ENCODE results near the gene REEP1. TPM values are rescaled to one million over a fixed set of nuclear protein-coding genes. Genes with fewer than 3 reads are reported as not detected.

Gene REEP1
- total RNA-seq, 1 experiment from 2014 or later: 5.9 TPM

DNA sequence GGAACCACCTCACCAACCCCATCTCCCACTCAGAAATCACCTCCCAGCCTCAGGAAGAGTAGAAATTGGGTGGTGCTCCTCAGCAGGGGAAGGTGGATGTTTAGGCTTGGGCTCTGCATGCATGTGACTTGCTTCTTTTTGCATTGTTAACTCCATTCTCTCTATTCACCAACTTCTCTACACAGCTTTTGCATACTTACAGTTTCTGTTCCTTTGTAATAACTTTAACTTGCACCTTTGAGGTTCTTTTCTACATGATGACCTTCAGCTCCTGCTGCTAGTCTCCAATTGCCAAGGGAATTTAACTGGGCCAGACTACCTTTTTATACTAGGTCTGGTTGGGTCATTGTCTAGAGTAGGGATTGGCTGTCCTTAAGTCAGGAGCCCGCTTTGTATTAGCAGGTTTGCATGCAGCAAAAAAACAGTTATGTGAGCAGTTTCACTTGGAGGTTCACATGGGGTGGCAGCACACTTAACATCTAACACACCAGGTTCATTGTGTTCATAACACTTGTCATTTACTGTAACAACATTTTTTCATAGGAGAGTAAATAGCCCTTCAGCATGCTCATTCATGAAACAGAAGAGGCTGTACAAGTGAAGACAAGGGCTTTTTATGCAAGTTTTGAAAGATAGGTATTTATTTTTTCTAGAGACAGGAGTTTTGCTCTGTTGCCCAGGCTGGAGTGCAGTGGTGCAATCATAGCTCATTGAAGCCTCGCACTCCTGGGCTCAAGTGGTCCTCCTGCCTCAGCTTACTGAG is 126.2 kb downstream of the REEP1 start:
- ATAC-seq: no peak
- no peaks in the 10 kb centered on the region for H4K20me1 ChIP-seq (ENCODE audit: insufficient read depth)
- TSS peak; percentile 2 for BruUV-seq (replicated peaks)
- intact Hi-C loops (cut with micrococcal nuclease): no loop called here
- no peaks in the 10 kb centered on the region for H3K9me2 ChIP-seq (ENCODE audit: insufficient read depth)
- H2AFZ ChIP-seq (ENCODE audit: low read depth, low read length, poor library complexity, severe bottlenecking): no peak overlapping the region
- H3K9me3 ChIP-seq (ENCODE audit: control insufficient read depth in 1 of 2, insufficient read depth in 1 of 2, low read depth in 1 of 2, low read length in 2 of 2): no peaks in the 10 kb centered on the region
- H3K36me3 ChIP-seq (ENCODE audit: control insufficient read depth in 1 of 2, insufficient read depth in 2 of 2, low read length in 2 of 2): peaks cover 56 to 61% of the 10 kb centered on the region in 2 experiments
- no peak for TF ChIP-seq SIN3A (IDR thresholded peaks at IDR 0.05; ENCODE audit: low read depth)
- TF ChIP-seq, protein P1, sequence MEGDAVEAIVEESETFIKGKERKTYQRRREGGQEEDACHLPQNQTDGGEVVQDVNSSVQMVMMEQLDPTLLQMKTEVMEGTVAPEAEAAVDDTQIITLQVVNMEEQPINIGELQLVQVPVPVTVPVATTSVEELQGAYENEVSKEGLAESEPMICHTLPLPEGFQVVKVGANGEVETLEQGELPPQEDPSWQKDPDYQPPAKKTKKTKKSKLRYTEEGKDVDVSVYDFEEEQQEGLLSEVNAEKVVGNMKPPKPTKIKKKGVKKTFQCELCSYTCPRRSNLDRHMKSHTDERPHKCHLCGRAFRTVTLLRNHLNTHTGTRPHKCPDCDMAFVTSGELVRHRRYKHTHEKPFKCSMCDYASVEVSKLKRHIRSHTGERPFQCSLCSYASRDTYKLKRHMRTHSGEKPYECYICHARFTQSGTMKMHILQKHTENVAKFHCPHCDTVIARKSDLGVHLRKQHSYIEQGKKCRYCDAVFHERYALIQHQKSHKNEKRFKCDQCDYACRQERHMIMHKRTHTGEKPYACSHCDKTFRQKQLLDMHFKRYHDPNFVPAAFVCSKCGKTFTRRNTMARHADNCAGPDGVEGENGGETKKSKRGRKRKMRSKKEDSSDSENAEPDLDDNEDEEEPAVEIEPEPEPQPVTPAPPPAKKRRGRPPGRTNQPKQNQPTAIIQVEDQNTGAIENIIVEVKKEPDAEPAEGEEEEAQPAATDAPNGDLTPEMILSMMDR (IDR thresholded peaks at IDR 0.05 in 2 of 3, conservative IDR thresholded peaks at IDR 0.05 in 1 of 3; ENCODE audit: borderline replicate concordance in 1 of 3, insufficient read depth in 1 of 3, low read depth in 2 of 3, low read length in 2 of 3): no peak
- TF ChIP-seq, protein P2, sequence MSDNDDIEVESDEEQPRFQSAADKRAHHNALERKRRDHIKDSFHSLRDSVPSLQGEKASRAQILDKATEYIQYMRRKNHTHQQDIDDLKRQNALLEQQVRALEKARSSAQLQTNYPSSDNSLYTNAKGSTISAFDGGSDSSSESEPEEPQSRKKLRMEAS (IDR thresholded peaks at IDR 0.05): no peak
- TF ChIP-seq SRF (IDR thresholded peaks at IDR 0.05; ENCODE audit: low read depth): no peak
- no peak for TF ChIP-seq EZH2phosphoT487 (IDR thresholded peaks at IDR 0.05; ENCODE audit: borderline replicate concordance)
- TF ChIP-seq ATF3 (IDR thresholded peaks at IDR 0.05): no peak
- no peak for TF ChIP-seq EGR1 (IDR thresholded peaks at IDR 0.05; ENCODE audit: low read depth)
- TF ChIP-seq ELF1 (IDR thresholded peaks at IDR 0.05; ENCODE audit: borderline replicate concordance, low read depth): no peak
- no peak for TF ChIP-seq JUND (IDR thresholded peaks at IDR 0.05)
- TF ChIP-seq ZFX (IDR thresholded peaks at IDR 0.05): no peak
- no peak for TF ChIP-seq POLR2AphosphoS5 (IDR thresholded peaks at IDR 0.05; ENCODE audit: low read depth, low read length)
- no peak for DNase-seq (ENCODE audit: low read depth, low spot score)
- no peak overlapping the region for H3K9ac ChIP-seq (ENCODE audit: low read length)
- POLR2A ChIA-PET: no interaction called here
- CTCF ChIA-PET: no interaction called here
- H3K27ac ChIP-seq (ENCODE audit: low read depth, low read length): no peak overlapping the region
- no peaks in the 10 kb centered on the region for H3K27me3 ChIP-seq (ENCODE audit: insufficient read depth, low read length)
- H3K4me1 ChIP-seq (ENCODE audit: control insufficient read depth in 1 of 2, insufficient read depth in 2 of 2, low read length in 2 of 2): no peaks in the 10 kb centered on the region
- no peak overlapping the region for H3K4me3 ChIP-seq (replicated peaks in 1 of 2; ENCODE audit: low read depth in 1 of 2, low read length in 2 of 2)
- RAD21 ChIA-PET (ENCODE audit: low non-redundant PET in 1 of 2, low total read pairs in 2 of 2, uncharacterized antibody in 2 of 2, unreplicated experiment in 2 of 2): no interaction called here
- H3K79me2 ChIP-seq (ENCODE audit: insufficient read depth, low read length): no peaks in the 10 kb centered on the region; the same call in 1 of the 2 replicates
- H3K4me2 ChIP-seq (ENCODE audit: low read length): no peak overlapping the region

Measured in HCT116 (cell line).